Measurements from ENCODE around the gene B4GALT2. TPM values are rescaled to one million over a fixed set of nuclear protein-coding genes. Genes with fewer than 3 reads are reported as not detected.

Gene B4GALT2
- total RNA-seq, 1 experiment from 2014 or later = 70.9 TPM

- Histone ChIP-seq H4K91ac (ENCODE audit: insufficient read length, low read depth, low read length) (no peak overlapping the region), H3K9me3 (ENCODE audit: control insufficient read depth, low read depth, low read length) (no peaks in the 10 kb centered on the region), H3K4ac (ENCODE audit: low read depth, low read length) (no peak overlapping the region), H2BK20ac (ENCODE audit: low read depth, low read length, poor library complexity, severe bottlenecking) (no peak overlapping the region), H2AK5ac (ENCODE audit: insufficient read length, low read length) (no peak overlapping the region), H3K14ac (ENCODE audit: insufficient read depth, low read length) (no peak overlapping the region), H2BK12ac (ENCODE audit: insufficient read length, low read depth, low read length) (no peak overlapping the region), H3K18ac (ENCODE audit: insufficient read length, low read depth, low read length) (no peak overlapping the region), H2BK5ac (ENCODE audit: insufficient read length, low read length) (no peak overlapping the region), H2AFZ (ENCODE audit: low read length) (no peak overlapping the region), H2BK120ac (ENCODE audit: low read depth, low read length, poor library complexity, severe bottlenecking) (no peak overlapping the region), H3K56ac (ENCODE audit: insufficient read length, low read depth, low read length) (no peak overlapping the region), H3K79me2 (ENCODE audit: insufficient read depth, low read length) (no peaks in the 10 kb centered on the region), H3T11ph (ENCODE audit: low read length) (no peak overlapping the region), H3K4me1 (ENCODE audit: insufficient read depth, low read length) (no peaks in the 10 kb centered on the region), H4K20me1 (ENCODE audit: control insufficient read depth, insufficient read depth, insufficient read length) (no peaks in the 10 kb centered on the region), H4K5ac (ENCODE audit: insufficient read length, low read depth, low read length) (no peak overlapping the region), H3K23me2 (ENCODE audit: insufficient read length, low read depth, low read length, poor library complexity, severe bottlenecking) (no peaks in the 10 kb centered on the region), H4K8ac (replicated peaks; ENCODE audit: insufficient read length, low read depth, low read length) (no peak overlapping the region), H3K27me3 (ENCODE audit: insufficient read depth, low read length) (no peaks in the 10 kb centered on the region), H3K4me2 (ENCODE audit: insufficient read depth, insufficient read length, low read length) (no peak overlapping the region), H3K27ac (ENCODE audit: insufficient read length, low read depth, low read length) (no peak overlapping the region), H2BK15ac (ENCODE audit: low read depth, low read length) (no peak overlapping the region), H3K9ac (ENCODE audit: extremely low read depth, insufficient read length, low read length) (no peak overlapping the region), H3K23ac (ENCODE audit: insufficient read length, low read depth, low read length) (no peak overlapping the region), H3K79me1 (ENCODE audit: insufficient read depth, low read depth, low read length, poor library complexity, severe bottlenecking) (no peaks in the 10 kb centered on the region)
- Mint-ChIP-seq H3K27me3 (ENCODE audit: low read depth) (no peaks in the 10 kb centered on the region), H3K4me3 (no peak overlapping the region), H3K27ac (no peak overlapping the region), H3K9me3 (no peaks in the 10 kb centered on the region), H3K4me1 (peaks cover 17 to 20% of the 10 kb centered on the region in 2 experiments), H3K36me3 (ENCODE audit: insufficient read depth in 1 of 3, low read depth in 3 of 3) (peaks cover 18 to 39% (median 18%) of the 10 kb centered on the region in 3 experiments)
- WGBS (ENCODE audit: extremely low coverage, insufficient read length, low lambda C conversion rate) = no CpG with 5 or more reads among the region's 8 CpGs
- TF ChIP-seq CTCF (conservative IDR thresholded peaks at IDR 0.05) = no peak
- no peak for DNase-seq
Measured at GRCh38 chr1:44021156-44021555, 42.1 kb downstream of the B4GALT2 start.
